Hepatocyte (in vitro differentiated cells): ENCODE measurements around the gene FGD5. TPM values are rescaled to one million over a fixed set of nuclear protein-coding genes. Genes with fewer than 3 reads are reported as not detected.
A peak's percentile ranks its signal among the peaks of the same experiment; 100 is the strongest.

Experiments used
- DNase-seq: peaks from one replicate; pipeline ENCODE4 v3.0.0-alpha.2; 2016; ENCODE audit warnings: low spot score
- H2AFZ ChIP-seq: fragments of 200-600 bp; sonication (generic); 2 replicates; pipeline ENCODE4 v1.6.0; 2016; ENCODE audit warnings: antibody characterized with exemption, mild to moderate bottlenecking
- H3K27ac ChIP-seq: fragments of 200-600 bp; sonication (generic); 2 replicates; pipeline ENCODE4 v1.5.1; 2016; ENCODE audit warnings: mild to moderate bottlenecking
- H3K27me3 ChIP-seq: fragments of 200-600 bp; sonication (generic); 2 replicates; pipeline ENCODE4 v1.6.1; 2016
- H3K36me3 ChIP-seq: fragments of 200-600 bp; sonication (generic); replicated peaks from 2 replicates; pipeline ENCODE4 v1.5.1; 2016; ENCODE audit warnings: low read depth; ENCODE audit not compliant: insufficient read depth
- H3K4me1 ChIP-seq: fragments of 200-600 bp; sonication (generic); 2 replicates; pipeline ENCODE4 v1.5.1; 2016; ENCODE audit warnings: mild to moderate bottlenecking, moderate library complexity; ENCODE audit not compliant: insufficient read depth
- H3K4me2 ChIP-seq: fragments of 200-600 bp; sonication (generic); 2 replicates; pipeline ENCODE4 v1.6.0; 2016
- H3K4me3 ChIP-seq: fragments of 200-600 bp; sonication (generic); 2 replicates; pipeline ENCODE4 v1.5.1; 2016; ENCODE audit warnings: mild to moderate bottlenecking
- H3K79me2 ChIP-seq: fragments of 200-600 bp; sonication (generic); 2 replicates; pipeline ENCODE4 v1.6.0; 2017; ENCODE audit warnings: mild to moderate bottlenecking
- H3K9me2 ChIP-seq: fragments of 200-600 bp; sonication (generic); replicated peaks from 2 replicates; pipeline ENCODE4 v1.6.0; 2017; ENCODE audit warnings: mild to moderate bottlenecking; ENCODE audit not compliant: insufficient read depth
- H3K9me3 ChIP-seq: fragments of 200-600 bp; sonication (generic); 2 replicates; pipeline ENCODE4 v1.5.1; 2016; ENCODE audit warnings: low read depth, mild to moderate bottlenecking
- H4K20me1 ChIP-seq: fragments of 200-600 bp; sonication (generic); 2 replicates; pipeline ENCODE4 v1.6.0; 2016; ENCODE audit warnings: mild to moderate bottlenecking; ENCODE audit not compliant: insufficient read depth, poor library complexity, severe bottlenecking
- EZH2 ChIP-seq: fragments of 200-600 bp; sonication (generic); IDR thresholded peaks from 2 replicates; pipeline ENCODE4 v1.6.1; 2016; ENCODE audit warnings: antibody characterized with exemption, mild to moderate bottlenecking, borderline replicate concordance
- EZH2phosphoT487 ChIP-seq: fragments of 200-600 bp; sonication (generic); IDR thresholded peaks from one replicate; pipeline ENCODE4 v1.6.1; 2018; ENCODE audit warnings: antibody characterized with exemption, mild to moderate bottlenecking, low read depth, moderate library complexity; ENCODE audit not compliant: unreplicated experiment, severe bottlenecking
- WGBS: methylation state at CpG from one replicate; pipeline ENCODE4 v1.1.6; 2016; ENCODE audit warnings: low lambda C conversion rate; ENCODE audit errors: missing lambda C conversion rate; 5-methylcytosine and 5-hydroxymethylcytosine counted together
- polyA plus RNA-seq: library from polyadenylated mRNA; unstranded; fragments of >200 nt; fragmentation: Nextera tagmentation; extraction: Ambion mirVana; gene quantifications from 2 replicates; pipeline ENCODE4 v1.2.1, GENCODE V29; 2016
- total RNA-seq: library from RNA; depleted of rRNA; stranded (reverse); fragments of >200 nt; gene quantifications from 2 replicates; pipeline ENCODE4 v1.2.3, GENCODE V29; 2014
- TF ChIP-seq, protein P1 (sequence below): fragments of 200-600 bp; sonication (generic); IDR thresholded peaks from 2 replicates; pipeline ENCODE4 v1.5.1; 2016; ENCODE audit warnings: antibody characterized with exemption, mild to moderate bottlenecking; ENCODE audit not compliant: poor library complexity

FGD5 gene
- total and polyA plus RNA-seq, 2 experiments from 2014 or later, result 2.9 to 3.3 TPM

DNA sequence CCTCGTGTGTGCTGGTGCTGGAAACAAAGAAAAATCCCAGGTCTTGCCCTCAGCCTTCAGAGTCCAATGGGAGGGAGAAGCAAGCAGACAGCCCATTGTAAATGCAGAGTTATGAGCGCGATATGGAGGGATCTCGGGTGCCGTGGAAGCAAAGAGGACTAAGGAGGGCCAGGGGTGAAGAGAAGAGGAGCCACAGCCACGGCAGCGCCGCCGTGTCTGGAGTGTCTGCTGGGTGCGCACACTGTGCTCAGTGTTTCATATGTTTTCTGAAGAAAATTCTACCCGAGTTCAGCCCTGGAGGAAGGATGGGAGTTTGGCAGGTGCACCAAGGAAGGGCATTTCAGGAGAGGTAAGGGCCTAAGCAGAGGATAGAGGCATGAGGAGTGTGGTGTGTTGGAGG is 92.9 kb downstream of the FGD5 start:
- Histone ChIP-seq H3K36me3 (no peaks in the 10 kb centered on the region), H3K9me3 (no peaks in the 10 kb centered on the region), H3K9me2 (no peaks in the 10 kb centered on the region), H4K20me1 (no peaks in the 10 kb centered on the region), H3K79me2 (no peaks in the 10 kb centered on the region), H2AFZ (no peak overlapping the region), H3K4me2 (no peak overlapping the region), H3K4me1 (no peaks in the 10 kb centered on the region), H3K4me3 (no peak overlapping the region), H3K27ac (no peak overlapping the region), H3K27me3 (no peaks in the 10 kb centered on the region)
- WGBS, result 96% methylated on average over 11 of the region's 11 CpGs
- DNase-seq, result no peak
- TF ChIP-seq, protein P1, sequence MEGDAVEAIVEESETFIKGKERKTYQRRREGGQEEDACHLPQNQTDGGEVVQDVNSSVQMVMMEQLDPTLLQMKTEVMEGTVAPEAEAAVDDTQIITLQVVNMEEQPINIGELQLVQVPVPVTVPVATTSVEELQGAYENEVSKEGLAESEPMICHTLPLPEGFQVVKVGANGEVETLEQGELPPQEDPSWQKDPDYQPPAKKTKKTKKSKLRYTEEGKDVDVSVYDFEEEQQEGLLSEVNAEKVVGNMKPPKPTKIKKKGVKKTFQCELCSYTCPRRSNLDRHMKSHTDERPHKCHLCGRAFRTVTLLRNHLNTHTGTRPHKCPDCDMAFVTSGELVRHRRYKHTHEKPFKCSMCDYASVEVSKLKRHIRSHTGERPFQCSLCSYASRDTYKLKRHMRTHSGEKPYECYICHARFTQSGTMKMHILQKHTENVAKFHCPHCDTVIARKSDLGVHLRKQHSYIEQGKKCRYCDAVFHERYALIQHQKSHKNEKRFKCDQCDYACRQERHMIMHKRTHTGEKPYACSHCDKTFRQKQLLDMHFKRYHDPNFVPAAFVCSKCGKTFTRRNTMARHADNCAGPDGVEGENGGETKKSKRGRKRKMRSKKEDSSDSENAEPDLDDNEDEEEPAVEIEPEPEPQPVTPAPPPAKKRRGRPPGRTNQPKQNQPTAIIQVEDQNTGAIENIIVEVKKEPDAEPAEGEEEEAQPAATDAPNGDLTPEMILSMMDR, result no peak
- TF ChIP-seq EZH2, result no peak
- TF ChIP-seq EZH2phosphoT487, result no peak

DNA sequence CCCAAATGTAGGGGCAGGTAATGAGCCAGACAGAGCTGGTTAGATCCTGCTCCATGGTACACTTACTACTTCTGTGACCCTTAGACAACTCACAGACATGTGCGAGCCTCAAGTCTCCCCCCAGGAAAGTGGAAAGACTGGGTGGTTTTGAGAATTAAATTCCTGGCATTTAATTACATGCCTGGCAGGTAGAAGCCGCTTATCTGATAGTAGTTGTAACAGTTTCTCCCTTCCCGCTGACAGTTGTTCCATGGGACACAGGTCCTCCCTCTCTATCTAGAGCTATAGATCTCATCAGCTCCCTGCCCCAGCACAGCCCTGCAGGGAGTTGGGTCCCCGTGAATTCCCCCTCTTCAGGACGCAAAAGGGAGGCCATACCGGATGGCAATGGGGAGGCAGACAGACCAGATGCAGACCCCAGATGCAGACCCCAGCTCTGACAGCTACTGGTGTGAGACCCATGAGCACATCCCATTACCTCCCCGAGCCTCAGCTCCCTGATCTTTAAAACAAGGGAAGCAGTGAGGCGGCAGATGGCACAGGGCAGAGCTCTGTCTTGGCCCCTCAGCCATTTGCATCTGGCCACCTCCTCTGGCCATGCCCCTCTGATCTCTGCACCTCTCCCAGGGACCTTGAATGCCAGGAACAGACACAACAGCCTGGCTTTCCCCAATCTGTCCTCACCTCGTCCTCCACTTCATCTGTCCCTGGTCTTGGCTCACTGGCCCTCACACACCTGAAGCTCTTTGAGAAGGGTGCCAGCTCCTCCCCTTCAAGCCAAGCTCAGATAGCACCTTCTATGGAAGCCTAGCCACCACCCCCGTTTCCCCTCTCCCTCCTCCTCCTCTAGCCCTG is 94.5 kb downstream of the FGD5 start:
- 57% methylated on average over 9 of the region's 10 CpGs for WGBS
- H2AFZ ChIP-seq, result no peak overlapping the region
- DNase-seq, result no peak
- no peak overlapping the region for H3K27ac ChIP-seq
- H3K79me2 ChIP-seq, result no peaks in the 10 kb centered on the region
- no peak overlapping the region for H3K4me2 ChIP-seq
- H3K4me1 ChIP-seq, result no peaks in the 10 kb centered on the region
- H3K27me3 ChIP-seq, result no peaks in the 10 kb centered on the region
- H3K36me3 ChIP-seq, result no peaks in the 10 kb centered on the region
- no peak overlapping the region for H3K4me3 ChIP-seq
- TF ChIP-seq EZH2 (no peak), EZH2phosphoT487 (no peak)
- TF ChIP-seq, protein P1, result no peak
- no peaks in the 10 kb centered on the region for H3K9me2 ChIP-seq
- H4K20me1 ChIP-seq, result no peaks in the 10 kb centered on the region
- no peaks in the 10 kb centered on the region for H3K9me3 ChIP-seq

DNA sequence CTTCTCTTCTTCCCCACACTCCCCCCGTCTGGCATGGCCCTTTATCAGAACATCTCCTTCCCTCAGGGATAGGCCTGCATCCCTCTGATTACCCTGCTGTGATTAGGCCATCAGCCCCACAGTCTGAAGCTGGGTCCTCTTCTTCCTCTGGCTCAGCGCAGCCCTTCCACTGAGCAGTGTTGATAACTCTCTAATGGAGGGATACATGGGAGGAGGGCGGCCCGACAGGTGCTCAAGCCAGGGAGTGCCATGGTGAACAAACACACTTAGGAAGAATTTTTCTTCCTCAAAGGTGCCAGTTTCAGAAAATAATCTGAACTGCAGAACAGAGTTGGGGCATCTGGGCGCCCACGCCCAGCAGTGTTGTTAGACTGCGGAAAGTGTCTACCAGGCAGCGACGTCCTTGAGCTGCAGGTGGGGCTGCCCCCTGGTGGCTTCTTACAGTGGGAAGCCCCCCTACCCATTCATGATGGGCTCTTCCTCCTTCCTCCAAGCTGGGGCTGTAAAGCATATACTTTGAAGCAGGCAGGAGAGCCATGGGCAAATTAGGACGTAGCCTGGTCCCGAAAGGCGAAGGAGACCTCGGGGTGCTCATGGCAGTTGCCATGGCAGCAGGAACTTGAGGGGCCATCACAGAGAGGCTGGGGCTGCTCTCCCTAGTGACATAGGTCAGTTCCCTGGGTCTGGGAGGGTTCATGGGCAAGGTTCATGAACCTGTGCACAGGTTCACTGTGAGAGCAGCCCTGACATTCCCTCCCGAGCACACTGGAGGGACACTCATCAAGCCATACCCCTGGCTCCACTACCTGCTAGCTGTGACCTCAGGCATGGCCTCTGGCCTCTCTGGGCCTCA is 95.4 kb downstream of the FGD5 start:
- Histone ChIP-seq H3K36me3 (no peaks in the 10 kb centered on the region), H3K4me3 (no peak overlapping the region), H3K4me1 (no peaks in the 10 kb centered on the region), H2AFZ (no peak overlapping the region), H3K79me2 (no peaks in the 10 kb centered on the region), H3K4me2 (no peak overlapping the region), H3K9me2 (no peaks in the 10 kb centered on the region), H4K20me1 (no peaks in the 10 kb centered on the region), H3K27ac (no peak overlapping the region), H3K9me3 (no peaks in the 10 kb centered on the region), H3K27me3 (no peaks in the 10 kb centered on the region)
- no peak for DNase-seq
- TF ChIP-seq, protein P1, result peak; percentile 20
- TF ChIP-seq EZH2phosphoT487, result no peak
- WGBS, result 72% methylated on average over 13 of the region's 14 CpGs
